ENCODE data around the gene ZNF853. TPM values are rescaled to one million over a fixed set of nuclear protein-coding genes. Genes with fewer than 3 reads are reported as not detected.

The ZNF853 gene
- total RNA-seq, 1 donor from 2014 or later = 4.9 TPM

- Histone ChIP-seq H3K36me3 (ENCODE audit: insufficient read depth, low read length) (peaks cover 10% of the 10 kb centered on the region), H3K27ac (ENCODE audit: low read depth, low read length) (no peak overlapping the region), H3K9ac (ENCODE audit: low read length) (no peak overlapping the region), H3K4me3 (ENCODE audit: insufficient read depth, low read depth, low read length) (no peak overlapping the region), H3K4me1 (ENCODE audit: insufficient read depth, low read length) (peaks cover 12% of the 10 kb centered on the region), H2AFZ (ENCODE audit: low read depth, low read length) (no peak overlapping the region), H3K27me3 (ENCODE audit: insufficient read depth, low read length) (no peaks in the 10 kb centered on the region), H3K79me2 (ENCODE audit: insufficient read depth, low read length) (peaks cover 21% of the 10 kb centered on the region), H3K9me3 (ENCODE audit: insufficient read depth, low read depth, low read length) (no peaks in the 10 kb centered on the region), H3K4me2 (ENCODE audit: low read length) (no peak overlapping the region), H4K20me1 (ENCODE audit: insufficient read depth, low read length) (peaks cover 8% of the 10 kb centered on the region)
- no peak for TF ChIP-seq EZH2 (IDR thresholded peaks at IDR 0.05; ENCODE audit: insufficient read depth, low read length)
- no peak for TF ChIP-seq CTCF (IDR thresholded peaks at IDR 0.05; ENCODE audit: insufficient read depth, low read depth, low read length)
- FAIRE-seq (no peak), DNase-seq (ENCODE audit: low read depth) (no peak)
- Mint-ChIP-seq H3K27me3 (ENCODE audit: low read depth, unreplicated experiment) (no peaks in the 10 kb centered on the region), H3K4me3 (ENCODE audit: unreplicated experiment) (peak overlapping the region; percentile 73), H3K27ac (ENCODE audit: unreplicated experiment) (peak overlapping the region; percentile 70), H3K36me3 (ENCODE audit: low read depth, unreplicated experiment) (peaks cover 10% of the 10 kb centered on the region), H3K4me1 (ENCODE audit: low read depth, unreplicated experiment) (peaks cover 4% of the 10 kb centered on the region), H3K9me3 (ENCODE audit: unreplicated experiment) (no peaks in the 10 kb centered on the region)
These were observed 26.8 kb upstream of the ZNF853 start for GRCh38 chr7:6588566-6588965.

GRCh38 chr7:6589151-6589828, 26.1 kb upstream of the ZNF853 start:
- Histone ChIP-seq H3K9me3 (ENCODE audit: insufficient read depth, low read depth, low read length) (no peaks in the 10 kb centered on the region), H3K4me3 (ENCODE audit: insufficient read depth, low read depth, low read length) (peak overlapping the region; percentile 86), H3K4me2 (ENCODE audit: low read length) (peak overlapping the region; percentile 99), H3K27ac (ENCODE audit: low read depth, low read length) (no peak overlapping the region), H3K79me2 (ENCODE audit: insufficient read depth, low read length) (peaks cover 21% of the 10 kb centered on the region), H3K36me3 (ENCODE audit: insufficient read depth, low read length) (peaks cover 10% of the 10 kb centered on the region), H3K27me3 (ENCODE audit: insufficient read depth, low read length) (no peaks in the 10 kb centered on the region), H3K9ac (ENCODE audit: low read length) (peak overlapping the region; percentile 10), H3K4me1 (ENCODE audit: insufficient read depth, low read length) (peaks cover 12% of the 10 kb centered on the region), H4K20me1 (ENCODE audit: insufficient read depth, low read length) (peaks cover 10% of the 10 kb centered on the region), H2AFZ (ENCODE audit: low read depth, low read length) (peak overlapping the region; percentile 69)
- Mint-ChIP-seq H3K27me3 (ENCODE audit: low read depth, unreplicated experiment) (no peaks in the 10 kb centered on the region), H3K36me3 (ENCODE audit: low read depth, unreplicated experiment) (peaks cover 13% of the 10 kb centered on the region), H3K9me3 (ENCODE audit: unreplicated experiment) (no peaks in the 10 kb centered on the region), H3K4me1 (ENCODE audit: low read depth, unreplicated experiment) (peaks cover 4% of the 10 kb centered on the region), H3K27ac (ENCODE audit: unreplicated experiment) (no peak overlapping the region), H3K4me3 (ENCODE audit: unreplicated experiment) (peak overlapping the region; percentile 73)
- DNase-seq (ENCODE audit: low read depth) (no peak), FAIRE-seq (no peak)
- TF ChIP-seq CTCF (IDR thresholded peaks at IDR 0.05; ENCODE audit: insufficient read depth, low read depth, low read length) (no peak), EZH2 (IDR thresholded peaks at IDR 0.05; ENCODE audit: insufficient read depth, low read length) (no peak)

Data from astrocyte (in vitro differentiated cells and primary cell).